Colonic mucosa (tissue), 4 donors: ENCODE data around the gene OR6K3. TPM values are rescaled to one million over a fixed set of nuclear protein-coding genes. Genes with fewer than 3 reads are reported as not detected.

ENCODE experiments used
- DNase-seq: peaks from one replicate; pipeline ENCODE4 v3.0.0-alpha.2; 2020
- H3K27ac ChIP-seq: fragments of 200-600 bp; one replicate; pipeline ENCODE4 v1.8.0; 2021
- H3K27me3 ChIP-seq: fragments of 200-600 bp; one replicate; pipeline ENCODE4 v1.8.0; 2021
- H3K36me3 ChIP-seq: fragments of 200-600 bp; one replicate; pipeline ENCODE4 v1.8.0; 2021
- H3K4me1 ChIP-seq: fragments of 200-600 bp; one replicate; pipeline ENCODE4 v1.8.0; 2021; ENCODE audit warnings: mild to moderate bottlenecking
- H3K4me3 ChIP-seq: fragments of 200-600 bp; one replicate; pipeline ENCODE4 v1.8.0; 2021
- H3K9ac ChIP-seq, 2 donors: one replicate each; pipeline ENCODE4 v1.7.0; 2013; ENCODE audit warnings: control low read depth in 2 of 2, low read depth in 2 of 2, low read length in 2 of 2
- H3K9me3 ChIP-seq: fragments of 200-600 bp; one replicate; pipeline ENCODE4 v1.8.0; 2021
- CTCF ChIP-seq: fragments of 200-600 bp; IDR thresholded peaks from one replicate; pipeline ENCODE4 v1.8.0; 2022; ENCODE audit warnings: antibody characterized with exemption, mild to moderate bottlenecking
- intact Hi-C: fragments of 100-400 bp; cut with DNase I; formaldehyde crosslinking; loops from one replicate; pipeline ENCODE4 v1.14.1; 2022
- total RNA-seq, 2 donors: library from RNA; stranded (reverse); fragmentation: NEBNext Ultra II Directional in 1 of 2; extraction: Animal tissue kit (Norgen Biotek cat#: 25700) in 1 of 2; gene quantifications; one replicate each; pipeline ENCODE4 v1.2.1, GENCODE V29; 2021
- donor health status: healthy.
- donor health status: DM: no; HTN: no; CAD: no.
- donor health status: DM: no; HTN: no; CAD: no.

Gene OR6K3
- total RNA-seq, 2 donors from 2014 or later, result not detected

GRCh38 chr1:158687037-158687436 is 33.5 kb downstream of the OR6K3 start:
- Histone ChIP-seq H3K36me3 (no peaks in the 10 kb centered on the region), H3K27ac (no peak overlapping the region), H3K4me3 (no peak overlapping the region), H3K4me1 (no peaks in the 10 kb centered on the region), H3K27me3 (no peaks in the 10 kb centered on the region), H3K9ac (no peak overlapping the region), H3K9me3 (no peaks in the 10 kb centered on the region)
- intact Hi-C loops, result no loop called here
- no peak for DNase-seq
- TF ChIP-seq CTCF, result no peak

GRCh38 chr1:158686111-158687009 is 34.2 kb downstream of the OR6K3 start, which contains the start of gene SPTA1:
Gene SPTA1 (minus strand): TSS chr1:158686715. CDS start chr1:158686517, 198 bp downstream.
- Histone ChIP-seq H3K9me3 (no peaks in the 10 kb centered on the region), H3K4me1 (no peaks in the 10 kb centered on the region), H3K27me3 (no peaks in the 10 kb centered on the region), H3K27ac (no peak within 1 kb of the TSS), H3K4me3 (no peak within 1 kb of the TSS), H3K9ac (no peak within 1 kb of the TSS), H3K36me3 (no peaks in the 10 kb centered on the region)
- intact Hi-C loops, result no loop called here
- DNase-seq, result no peak
- no peak for TF ChIP-seq CTCF

- H3K9me3 ChIP-seq, result no peaks in the 10 kb centered on the region
- intact Hi-C loops, result no loop called here
These were observed 35.4 kb downstream of the OR6K3 start for GRCh38 chr1:158685085-158685484.

DNA sequence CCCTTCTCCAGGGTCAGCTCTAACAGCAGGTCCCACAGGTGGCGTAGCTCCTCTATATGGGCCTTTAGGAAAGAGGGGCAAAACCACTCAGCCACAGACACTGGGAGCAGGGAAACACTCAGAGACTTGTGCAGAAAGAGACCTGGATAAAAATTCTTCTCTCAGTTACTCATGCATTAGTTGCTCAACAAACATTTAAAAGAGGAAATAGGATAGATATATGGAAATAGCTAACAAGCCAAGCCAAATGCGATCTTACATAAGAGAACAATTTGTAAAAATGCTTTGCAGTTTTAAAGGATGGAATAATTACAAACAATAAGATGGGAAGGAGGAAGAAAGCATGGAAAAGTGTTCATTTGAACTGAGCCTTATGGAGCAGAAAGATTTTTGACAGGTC is 38.9 kb downstream of the OR6K3 start:
- no peaks in the 10 kb centered on the region for H3K9me3 ChIP-seq

More at GRCh38 chr1:158685085-158685484, 35.4 kb downstream of the OR6K3 start:
- DNase-seq, result no peak
- no peak overlapping the region for H3K9ac ChIP-seq
- H3K27me3 ChIP-seq, result no peaks in the 10 kb centered on the region
- no peak overlapping the region for H3K4me3 ChIP-seq
- H3K4me1 ChIP-seq, result no peaks in the 10 kb centered on the region
- H3K36me3 ChIP-seq, result no peaks in the 10 kb centered on the region
- H3K27ac ChIP-seq, result no peak overlapping the region
- no peak for TF ChIP-seq CTCF

GRCh38 chr1:158679289-158679688 is 41.2 kb downstream of the OR6K3 start:
- no peaks in the 10 kb centered on the region for H3K4me1 ChIP-seq
- DNase-seq, result no peak
- no peaks in the 10 kb centered on the region for H3K9me3 ChIP-seq
- no peaks in the 10 kb centered on the region for H3K36me3 ChIP-seq
- no peak overlapping the region for H3K4me3 ChIP-seq
- no peaks in the 10 kb centered on the region for H3K27me3 ChIP-seq
- intact Hi-C loops, result no loop called here
- no peak for TF ChIP-seq CTCF
- no peak overlapping the region for H3K27ac ChIP-seq
- H3K9ac ChIP-seq, result no peak overlapping the region

More for the DNA sequence above, 38.9 kb downstream of the OR6K3 start:
- Histone ChIP-seq H3K4me1 (no peaks in the 10 kb centered on the region), H3K4me3 (no peak overlapping the region), H3K9ac (no peak overlapping the region), H3K36me3 (no peaks in the 10 kb centered on the region), H3K27ac (no peak overlapping the region), H3K27me3 (no peaks in the 10 kb centered on the region)
- TF ChIP-seq CTCF, result no peak
- no peak for DNase-seq
- intact Hi-C loops, result no loop called here
